Stomach (tissue), 9 donors: ENCODE data around the gene ATP7A. TPM values are rescaled to one million over a fixed set of nuclear protein-coding genes. Genes with fewer than 3 reads are reported as not detected.

Experiments
- DNase-seq, 2 donors: peaks; one replicate each; pipeline versions ENCODE4 v3.0.0 to v3.0.0-alpha.2; 2013 to 2019
- H3K27ac ChIP-seq, 5 donors: fragments of 200-600 bp in 4 of 5; sonication (generic) in 4 of 5; one replicate each; pipeline ENCODE4 v1.5.1; 2013 to 2019; ENCODE audit warnings: mild to moderate bottlenecking in 1 of 5, moderate library complexity in 1 of 5
- H3K27me3 ChIP-seq, 3 donors: fragments of 200-600 bp; sonication (generic); one replicate each; pipeline ENCODE4 v1.5.1; 2017 to 2019; ENCODE audit warnings: mixed run types in 1 of 3
- H3K36me3 ChIP-seq, 4 donors: fragments of 200-600 bp; sonication (generic); 1 replicate in 3 of 4; 2 replicates in 1 of 4; pipeline ENCODE4 v1.5.1; 2016 to 2019
- H3K4me1 ChIP-seq, 4 donors: fragments of 200-600 bp; sonication (generic); one replicate each; pipeline ENCODE4 v1.5.1; 2016 to 2019
- H3K4me3 ChIP-seq, 4 donors: fragments of 200-600 bp; sonication (generic) in 3 of 4; one replicate each; pipeline ENCODE4 v1.5.1; 2016 to 2019; ENCODE audit warnings: mild to moderate bottlenecking in 1 of 4
- H3K9me3 ChIP-seq, 4 donors: fragments of 200-600 bp; sonication (generic); one replicate each; pipeline ENCODE4 v1.5.1; 2016 to 2019
- CTCF ChIP-seq, 7 experiments: fragments of 450-650 bp in 4 of 7; fragments of 200-600 bp in 3 of 7; sonication (generic) in 3 of 7; IDR thresholded peaks; one replicate each; pipeline ENCODE4 v1.5.1; 2016 to 2019; ENCODE audit warnings: antibody characterized with exemption in 7 of 7, control low read depth in 2 of 7, mild to moderate bottlenecking in 1 of 7
- EP300 ChIP-seq: sonication (generic); formaldehyde crosslinking; IDR thresholded peaks from one replicate; pipeline ENCODE4 v1.6.1; 2017; ENCODE audit warnings: antibody characterized with exemption
- POLR2A ChIP-seq, 4 donors: fragments of 450-650 bp; IDR thresholded peaks; one replicate each; pipeline ENCODE4 v1.6.1; 2016; ENCODE audit warnings: antibody characterized with exemption in 4 of 4, control low read depth in 2 of 4, mild to moderate bottlenecking in 1 of 4, moderate library complexity in 1 of 4
- POLR2AphosphoS5 ChIP-seq, 3 donors: sonication (generic); formaldehyde crosslinking; IDR thresholded peaks; one replicate each; pipeline ENCODE4 v1.6.1; 2016; ENCODE audit warnings: antibody characterized with exemption in 3 of 3
- WGBS, 5 donors: extraction: QIAGEN DNeasy Blood & Tissue Kit in 3 of 5; methylation state at CpG; one replicate each; pipeline versions ENCODE4 v1.1.5 to v1.1.7; 2013 to 2018; 5-methylcytosine and 5-hydroxymethylcytosine counted together
- intact Hi-C: fragments of 100-400 bp; cut with DNase I; formaldehyde crosslinking; loops from one replicate; pipeline ENCODE4 v1.15.1; 2023; ENCODE audit warnings: low total_unique reads
- polyA plus RNA-seq, 3 donors: library from polyadenylated mRNA; stranded (reverse); fragments of 200-250 nt; gene quantifications; one replicate each; pipeline ENCODE4 v1.2.3, GENCODE V29; 2013
- total RNA-seq, 5 donors: library from RNA; depleted of rRNA; stranded (reverse); fragments of >200 nt; gene quantifications; one replicate each; pipeline versions ENCODE4 v1.1.0 to v1.2.3, GENCODE V29; 2014 to 2016
- donor health status: healthy with polysubstance abuse.
- donor health status: Bipolar disorder and iron deficiency.
- donor health status: healthy.

ATP7A gene
- total and polyA plus RNA-seq, 8 donors = 0.76 to 38.2 (median 4.4) TPM

- H3K4me3 ChIP-seq = no peak overlapping the region
- H3K9me3 ChIP-seq = no peaks in the 10 kb centered on the region
- 72 to 96% (median 87%) methylated on average over 2 of the region's 2 CpGs for WGBS, 5 donors
These were observed 36.1 kb downstream of the ATP7A start for GRCh38 chrX:77946571-77946970.

DNA sequence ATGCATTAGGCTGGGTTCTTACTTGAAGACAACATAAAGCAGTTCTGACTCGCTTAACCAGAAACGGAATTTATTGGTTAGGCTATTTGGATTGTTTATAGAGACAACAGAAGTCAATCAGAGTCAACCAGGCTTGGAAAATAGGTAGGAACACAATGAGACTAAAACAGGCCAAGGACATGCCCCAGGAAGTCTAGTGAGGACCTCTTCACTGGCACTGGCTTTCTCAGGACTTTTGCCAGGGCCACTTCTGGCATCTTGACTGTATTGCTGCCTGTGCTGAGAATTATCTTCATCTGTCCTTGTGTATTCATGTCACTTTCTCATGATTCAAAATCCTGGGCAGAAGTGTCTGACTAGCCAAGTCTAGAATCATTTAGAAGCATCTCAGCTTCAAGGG is 39.3 kb downstream of the ATP7A start:
- H3K27me3 ChIP-seq = no peaks in the 10 kb centered on the region
- no peak overlapping the region for H3K4me3 ChIP-seq
- no peak for TF ChIP-seq POLR2AphosphoS5 (IDR thresholded peaks at IDR 0.05)
- TF ChIP-seq POLR2A (IDR thresholded peaks at IDR 0.05) = no peak
- TF ChIP-seq CTCF (IDR thresholded peaks at IDR 0.05) = no peak
- TF ChIP-seq EP300 = no peak
- no peak for DNase-seq
- no peaks in the 10 kb centered on the region for H3K9me3 ChIP-seq
- H3K27ac ChIP-seq = no peak overlapping the region
- no peaks in the 10 kb centered on the region for H3K36me3 ChIP-seq
- H3K4me1 ChIP-seq = peaks cover 0 to 25% (median 8%) of the 10 kb centered on the region in 4 donors
- intact Hi-C loops = no loop called here
- 72 to 77% (median 74%) methylated on average over 2 of the region's 2 CpGs for WGBS, 5 donors

More at GRCh38 chrX:77946571-77946970, 36.1 kb downstream of the ATP7A start:
- Histone ChIP-seq H3K27ac (no peak overlapping the region), H3K4me1 (peaks cover 0 to 17% (median 0%) of the 10 kb centered on the region in 4 donors), H3K27me3 (no peaks in the 10 kb centered on the region), H3K36me3 (no peaks in the 10 kb centered on the region)
- TF ChIP-seq CTCF (IDR thresholded peaks at IDR 0.05) (no peak), POLR2AphosphoS5 (IDR thresholded peaks at IDR 0.05) (no peak), POLR2A (IDR thresholded peaks at IDR 0.05) (no peak)
- intact Hi-C loops = no loop called here
- DNase-seq = no peak

DNA sequence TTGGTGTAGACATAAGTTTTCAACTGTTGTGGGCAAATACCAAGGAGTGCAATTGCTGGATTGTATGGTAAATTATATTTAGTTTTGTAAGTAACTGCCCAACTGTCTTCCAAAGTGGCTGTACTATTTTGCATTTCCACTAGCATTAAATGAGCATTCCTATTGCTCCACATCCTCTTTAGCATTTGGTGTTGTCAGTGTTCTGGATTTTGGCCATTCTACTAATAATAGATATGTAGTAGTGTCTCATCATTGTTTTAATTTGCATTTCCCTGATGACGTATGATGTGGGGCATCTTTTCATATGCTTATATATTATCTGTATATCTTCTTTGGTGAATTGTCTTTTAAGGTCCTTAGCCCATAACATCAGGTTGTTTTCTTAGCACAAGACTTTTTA is 41.7 kb downstream of the ATP7A start:
- Histone ChIP-seq H3K9me3 (no peaks in the 10 kb centered on the region), H3K27me3 (no peaks in the 10 kb centered on the region), H3K4me1 (peaks cover 0 to 25% (median 8%) of the 10 kb centered on the region in 4 donors), H3K4me3 (no peak overlapping the region), H3K36me3 (no peaks in the 10 kb centered on the region), H3K27ac (no peak overlapping the region)
- 64 to 92% (median 81%) methylated on average over 1 of the region's 1 CpG for WGBS, 5 donors
- TF ChIP-seq POLR2A (IDR thresholded peaks at IDR 0.05) (no peak), POLR2AphosphoS5 (IDR thresholded peaks at IDR 0.05) (no peak), EP300 (no peak), CTCF (IDR thresholded peaks at IDR 0.05) (no peak)
- intact Hi-C loops = no loop called here
- DNase-seq = no peak

DNA sequence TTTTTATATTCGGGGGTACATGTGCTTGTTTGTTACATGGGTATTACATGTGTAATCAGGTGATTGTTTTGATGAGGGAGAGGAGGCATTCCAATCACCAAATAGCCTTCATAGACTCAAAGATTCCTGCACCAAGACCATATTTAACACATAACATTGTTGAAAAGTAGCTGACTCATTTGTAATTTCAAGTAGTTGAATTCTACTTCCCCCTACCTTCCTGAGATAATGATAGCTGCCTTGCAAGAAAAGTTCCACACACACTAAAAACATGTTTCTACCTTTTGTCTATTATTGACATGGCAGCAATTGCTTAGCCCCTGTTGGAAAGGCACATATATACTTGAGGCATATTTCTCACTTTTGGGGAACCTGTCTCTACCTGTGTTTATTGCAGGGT is 42.8 kb downstream of the ATP7A start:
- Histone ChIP-seq H3K36me3 (no peaks in the 10 kb centered on the region), H3K4me1 (peaks cover 0 to 25% (median 8%) of the 10 kb centered on the region in 4 donors), H3K27me3 (no peaks in the 10 kb centered on the region), H3K27ac (peak overlapping the region in 2 of 5 donors; percentile 17 to 32), H3K4me3 (no peak overlapping the region), H3K9me3 (peaks cover 0 to 3% (median 2%) of the 10 kb centered on the region in 4 donors)
- no peak for TF ChIP-seq POLR2A (IDR thresholded peaks at IDR 0.05)
- TF ChIP-seq EP300 = no peak
- TF ChIP-seq CTCF (IDR thresholded peaks at IDR 0.05) = no peak
- no peak for TF ChIP-seq POLR2AphosphoS5 (IDR thresholded peaks at IDR 0.05)
- whole genome bisulfite sequencing, 5 donors = 28 to 44% (median 33%) methylated on average over 1 of the region's 1 CpG
- intact Hi-C loops = no loop called here
- no peak for DNase-seq
